A549 treated with ZK216348 at 1 μM for 4 hours (cell line): ENCODE data around the gene AKR1C3. TPM values are rescaled to one million over a fixed set of nuclear protein-coding genes. Genes with fewer than 3 reads are reported as not detected.

Source experiments
- total RNA-seq: library from RNA; stranded (reverse); fragments of 200-300 nt; extraction: Qiagen RNA extraction; gene quantifications from 5 replicates; pipeline ENCODE4 v1.2.3, GENCODE V29; 2022; ENCODE audit warnings: low read depth

AKR1C3 gene
- total RNA-seq, result 1,163 to 1,231 TPM (median 1,180 TPM) in 5 replicates

DNA sequence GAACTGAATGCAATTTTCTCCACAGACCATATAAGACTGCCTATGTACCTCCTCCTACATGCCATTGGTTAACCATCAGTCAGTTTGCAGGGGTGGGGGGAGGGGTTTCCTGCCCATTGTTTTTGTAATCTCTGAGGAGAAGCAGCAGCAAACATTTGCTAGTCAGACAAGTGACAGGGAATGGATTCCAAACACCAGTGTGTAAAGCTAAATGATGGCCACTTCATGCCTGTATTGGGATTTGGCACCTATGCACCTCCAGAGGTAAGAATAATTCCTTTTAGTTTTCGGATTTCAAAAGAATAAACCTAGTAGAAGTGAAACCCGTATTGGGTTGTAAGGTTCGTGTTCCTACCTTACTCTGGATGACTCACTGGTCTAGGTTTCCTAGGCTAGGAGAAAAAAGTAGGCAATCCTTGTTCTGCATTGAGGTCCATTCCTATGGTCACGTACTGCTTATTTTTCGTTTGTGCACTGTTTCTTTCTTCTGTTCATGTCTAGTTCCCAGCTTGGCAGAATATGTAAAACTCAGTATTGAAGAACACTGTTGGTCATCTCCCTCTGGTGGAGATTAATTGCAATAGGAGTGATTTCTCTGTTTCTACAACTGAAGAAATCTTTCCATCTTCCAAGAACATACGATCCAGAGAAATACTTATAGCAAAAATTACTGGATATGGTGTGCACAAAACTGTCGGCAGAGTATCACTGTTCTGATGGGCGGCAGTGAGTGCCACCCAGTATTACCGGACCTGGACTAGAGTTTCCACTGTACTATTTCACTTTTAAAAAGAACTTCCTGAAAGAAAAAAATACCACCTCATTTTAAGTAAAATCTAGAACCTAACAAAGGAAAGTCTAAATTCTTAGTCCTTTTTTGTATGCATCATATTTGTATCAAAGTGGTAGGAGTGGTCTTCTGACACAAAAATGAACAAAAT lies at the start of gene AKR1C3:
AKR1C3 (plus strand) TSS at position 150 of the 941 bp plus-strand sequence; CDS start at position 181, 31 bp downstream.

Other genes with a start within 250 kb of the AKR1C3 start
- gene AKR1C1, start 131.0 kb upstream of the AKR1C3 start, total RNA-seq, result 498 to 596 TPM (median 584 TPM) in 5 replicates
- gene AKR1C2, start 90.6 kb upstream of the AKR1C3 start, total RNA-seq, result 3,382 to 4,029 TPM (median 3,494 TPM) in 5 replicates
- gene AKR1C8, start 90.7 kb downstream of the AKR1C3 start, total RNA-seq, result 0.29 TPM in 1 of 5 replicates, not detected in the others
- gene AKR1C4, start 102.4 kb downstream of the AKR1C3 start, total RNA-seq, result 0.27 to 0.50 TPM (median 0.32 TPM) in 4 of 5 replicates, not detected in the other